RWPE1 (cell line): ENCODE data around the gene MIX23.

ENCODE experiments used
- CTCF ChIA-PET: fragments of 350-600 bp; sonication (Branson Sonifier 250); formaldehyde crosslinking; extraction: SDS; loops from one replicate; lab custom pipeline; 2021; lab: Yijun Ruan, JAX
- POLR2A ChIA-PET: fragments of 400-600 bp; formaldehyde crosslinking; extraction: SDS; loops from one replicate; lab custom pipeline; 2020; ENCODE audit warnings: antibody characterized with exemption; ENCODE audit not compliant: low non-redundant PET; lab: Yijun Ruan, JAX
- DNase-seq: peaks from one replicate; pipeline ENCODE4 v3.0.0; 2012; ENCODE audit warnings: low spot score
- H3K27ac ChIP-seq: fragments of 450-650 bp; 2 replicates; pipeline ENCODE4 v1.5.1; 2017
- TF ChIP-seq, protein P1 (sequence below): fragments of 450-650 bp; conservative IDR thresholded peaks from 2 replicates; pipeline ENCODE4 v1.5.1; 2017; ENCODE audit warnings: low read depth, mild to moderate bottlenecking

MIX23 gene

DNA sequence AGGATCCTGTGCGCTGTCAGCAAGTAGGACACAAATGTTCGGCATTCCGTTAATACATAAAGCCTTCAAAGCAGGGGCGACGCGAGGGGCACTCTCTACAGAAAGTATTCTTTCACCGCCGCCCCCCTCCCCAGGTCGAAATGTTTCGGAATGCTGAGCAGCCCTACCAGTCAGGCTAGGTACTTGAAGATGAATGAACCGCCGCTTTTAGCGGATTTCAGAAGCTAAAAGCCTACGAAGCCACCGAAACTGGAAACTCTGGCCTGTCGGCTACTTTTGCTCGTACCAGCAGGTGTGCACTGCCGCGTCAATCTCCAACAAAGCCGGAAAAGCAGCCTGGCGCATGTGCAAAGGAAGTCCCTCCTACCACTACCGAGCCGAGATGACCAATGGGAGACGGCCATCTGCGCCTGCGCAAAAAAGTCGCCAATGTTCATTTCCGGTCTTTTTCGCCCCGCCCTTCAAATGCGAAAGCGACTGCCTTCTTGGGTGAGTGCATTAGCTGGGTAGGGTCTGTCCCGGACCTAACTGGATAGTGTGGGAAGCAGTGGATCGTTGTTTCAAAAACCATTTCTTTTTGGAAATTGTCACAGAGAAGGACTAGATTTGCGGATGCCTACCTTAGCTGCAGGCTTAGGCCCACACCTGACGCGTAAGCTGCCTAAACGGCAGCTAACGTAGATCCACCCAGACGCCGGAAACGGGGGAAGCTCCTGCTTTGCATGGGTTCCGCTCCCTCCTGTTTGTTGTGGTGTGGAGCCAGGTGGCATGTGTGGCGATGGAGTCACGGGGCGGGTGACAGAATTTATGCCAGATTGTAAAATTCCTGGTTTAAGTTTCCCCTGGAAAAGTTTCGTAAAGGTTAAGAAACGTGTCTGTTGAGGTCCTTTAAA is 33.0 kb upstream of the MIX23 start, which contains the start of gene WDR5B:
TSS of gene WDR5B (minus strand) at position 301 of the 893 bp plus-strand sequence. CDS start 534 bp downstream, outside the sequence.
- TF ChIP-seq, protein P1, sequence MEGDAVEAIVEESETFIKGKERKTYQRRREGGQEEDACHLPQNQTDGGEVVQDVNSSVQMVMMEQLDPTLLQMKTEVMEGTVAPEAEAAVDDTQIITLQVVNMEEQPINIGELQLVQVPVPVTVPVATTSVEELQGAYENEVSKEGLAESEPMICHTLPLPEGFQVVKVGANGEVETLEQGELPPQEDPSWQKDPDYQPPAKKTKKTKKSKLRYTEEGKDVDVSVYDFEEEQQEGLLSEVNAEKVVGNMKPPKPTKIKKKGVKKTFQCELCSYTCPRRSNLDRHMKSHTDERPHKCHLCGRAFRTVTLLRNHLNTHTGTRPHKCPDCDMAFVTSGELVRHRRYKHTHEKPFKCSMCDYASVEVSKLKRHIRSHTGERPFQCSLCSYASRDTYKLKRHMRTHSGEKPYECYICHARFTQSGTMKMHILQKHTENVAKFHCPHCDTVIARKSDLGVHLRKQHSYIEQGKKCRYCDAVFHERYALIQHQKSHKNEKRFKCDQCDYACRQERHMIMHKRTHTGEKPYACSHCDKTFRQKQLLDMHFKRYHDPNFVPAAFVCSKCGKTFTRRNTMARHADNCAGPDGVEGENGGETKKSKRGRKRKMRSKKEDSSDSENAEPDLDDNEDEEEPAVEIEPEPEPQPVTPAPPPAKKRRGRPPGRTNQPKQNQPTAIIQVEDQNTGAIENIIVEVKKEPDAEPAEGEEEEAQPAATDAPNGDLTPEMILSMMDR = no peak
- peak within 1 kb of the TSS; percentile 91 for H3K27ac ChIP-seq
- peak; percentile 100 for DNase-seq
- ChIA-PET CTCF (interaction anchor here (0.6 to 1.7 kb wide), 2 partner anchors 23 to 272 kb away, joined by 3 to 8 read pairs; no protein-coding TSS in a partner anchor), POLR2A (interaction anchor here (0.5 to 0.7 kb wide), 3 partner anchors 32 to 1170 kb away, joined by 3 to 4 read pairs (median 3); partner anchors contain the start of gene FAM162A)

DNA sequence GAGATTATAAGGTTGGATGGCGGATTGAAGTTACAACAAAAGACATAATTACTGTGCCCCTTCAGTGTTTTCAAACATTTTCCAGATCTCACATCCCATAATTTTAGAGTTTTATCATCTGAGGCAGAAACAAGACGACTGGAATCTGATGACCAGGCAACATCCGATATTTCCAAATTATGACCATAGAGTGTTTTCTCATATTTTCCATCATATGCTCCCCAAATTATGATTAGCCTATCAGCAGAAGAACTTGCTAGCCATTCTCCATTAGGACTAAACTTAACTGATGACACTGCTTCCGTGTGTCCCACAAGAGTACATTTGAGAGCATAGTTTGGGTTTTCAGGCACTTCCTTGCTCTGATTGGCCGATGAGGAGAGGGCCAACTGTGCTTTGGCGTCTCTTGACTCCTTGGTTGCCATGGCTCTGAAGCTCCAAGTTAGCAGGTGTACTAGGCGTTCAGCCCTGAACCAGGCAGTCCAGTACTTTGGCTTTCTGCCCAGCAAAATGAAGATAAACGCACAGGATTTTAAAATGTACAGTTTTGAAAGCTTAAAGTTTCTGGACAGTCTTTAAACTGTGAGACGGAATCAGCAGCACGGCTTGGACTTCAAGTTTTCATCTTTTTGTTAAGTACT is 32.2 kb upstream of the MIX23 start:
- peak overlapping the region; percentile 91 for H3K27ac ChIP-seq
- POLR2A ChIA-PET = interaction anchor here (0.6 kb wide), 1 partner anchor 374 kb away, joined by 4 read pairs; no protein-coding TSS in a partner anchor
- CTCF ChIA-PET = interaction anchor here (0.6 to 1.7 kb wide), 2 partner anchors 22 to 273 kb away, joined by 3 to 8 read pairs; no protein-coding TSS in a partner anchor
- TF ChIP-seq, protein P1 = no peak
- DNase-seq = peak; percentile 64

DNA sequence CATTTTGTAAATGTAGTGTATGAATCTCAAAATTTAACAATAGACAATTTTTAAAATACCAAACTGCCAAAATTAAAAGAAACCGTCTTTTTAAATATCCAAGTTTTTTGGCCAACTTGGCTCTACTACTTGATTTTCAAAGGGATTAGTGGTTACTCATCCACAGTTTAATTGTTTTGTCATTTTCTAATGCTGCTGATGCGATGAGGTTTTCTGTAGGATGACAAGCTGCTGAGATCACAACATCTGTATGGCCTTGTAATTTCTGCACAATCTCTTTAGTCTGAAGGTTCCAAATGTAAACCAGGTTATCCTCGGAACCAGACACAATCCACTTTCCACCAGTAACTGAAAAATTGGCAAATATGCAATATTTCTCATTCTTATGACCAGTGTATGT is 31.4 kb upstream of the MIX23 start:
- POLR2A ChIA-PET = no interaction called here
- CTCF ChIA-PET = no interaction called here

DNA sequence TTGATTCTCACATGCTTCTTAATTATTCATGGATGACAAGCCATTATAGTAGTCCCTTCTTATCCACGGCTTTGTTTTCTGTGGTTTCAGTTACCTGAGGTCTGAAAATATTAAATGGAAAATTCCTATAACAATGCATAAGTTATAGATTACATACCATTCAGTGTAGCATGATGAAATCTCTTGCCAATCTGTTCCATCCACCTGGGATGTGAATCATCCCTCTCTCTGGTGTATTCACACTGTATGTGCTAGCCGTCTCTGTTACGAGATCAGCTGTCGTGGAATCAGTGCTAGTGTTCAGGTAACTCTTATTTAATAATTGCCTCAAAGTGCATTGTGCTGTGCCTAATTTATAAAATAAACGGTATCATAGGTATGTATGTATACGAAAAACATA is 27.6 kb upstream of the MIX23 start:
- CTCF ChIA-PET = interaction anchor here (0.6 to 1.0 kb wide), 2 partner anchors 17 to 864 kb away, joined by 3 to 5 read pairs; no protein-coding TSS in a partner anchor
- TF ChIP-seq, protein P1 = no peak
- H3K27ac ChIP-seq = no peak overlapping the region
- DNase-seq = peak; percentile 10
- POLR2A ChIA-PET = no interaction called here

More for the DNA sequence above, 31.4 kb upstream of the MIX23 start:
- no peak overlapping the region for H3K27ac ChIP-seq
- TF ChIP-seq, protein P1 = no peak
- DNase-seq = no peak

DNA sequence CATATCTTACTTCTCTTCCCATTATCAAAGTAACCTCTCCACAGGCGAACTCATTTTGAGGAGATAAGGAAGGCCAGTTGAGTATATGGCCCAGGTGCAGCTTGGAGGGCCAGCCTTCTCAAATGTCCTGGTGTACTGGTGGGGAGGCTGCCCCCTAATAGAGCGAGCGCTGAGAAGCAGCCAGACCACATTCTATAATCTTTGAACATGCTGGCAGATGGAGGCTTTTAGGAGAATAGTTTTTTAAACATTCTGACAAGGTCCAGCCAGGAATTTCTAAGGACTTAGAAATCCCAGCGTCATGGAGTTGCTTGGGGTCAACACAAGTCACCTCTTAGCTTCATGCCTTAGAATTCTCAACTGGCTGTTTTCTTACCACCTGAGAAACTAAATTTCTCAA is 27.1 kb upstream of the MIX23 start:
- no peak overlapping the region for H3K27ac ChIP-seq
- ChIA-PET POLR2A (no interaction called here), CTCF (interaction anchor here (2.3 kb wide), 1 partner anchor 17 kb away, joined by 7 read pairs; no protein-coding TSS in a partner anchor)
- TF ChIP-seq, protein P1 = no peak
- DNase-seq = no peak

DNA sequence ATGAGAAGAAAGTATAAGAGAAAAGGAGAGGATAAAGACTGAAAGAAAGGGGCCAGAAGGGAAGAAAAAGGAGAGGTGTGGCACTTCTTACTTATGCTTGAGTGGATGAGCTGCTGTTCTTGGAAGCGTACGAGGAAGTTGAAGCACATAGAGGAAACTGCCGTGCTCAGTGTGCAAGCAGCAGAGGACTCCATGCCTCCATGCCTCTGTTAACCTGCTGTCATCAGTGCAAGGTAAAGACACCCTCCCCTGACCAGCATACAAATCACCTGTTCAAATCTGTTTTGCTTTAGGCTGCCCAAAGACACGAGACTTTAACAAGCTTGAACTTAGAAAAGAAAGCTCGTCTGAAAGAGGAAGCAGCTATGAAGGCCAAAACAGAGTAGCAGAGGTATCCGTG is 26.4 kb upstream of the MIX23 start:
- DNase-seq = no peak
- ChIA-PET CTCF (interaction anchor here (2.3 kb wide), 1 partner anchor 16 kb away, joined by 7 read pairs; no protein-coding TSS in a partner anchor), POLR2A (interaction anchor here (0.6 kb wide), 1 partner anchor 61 kb away, joined by 8 read pairs; no protein-coding TSS in a partner anchor)
- no peak overlapping the region for H3K27ac ChIP-seq
- TF ChIP-seq, protein P1 = no peak
